Fibroblast of pulmonary artery (primary cell): ENCODE results near the gene INTU.

Experiments
- DNase-seq: peaks from one replicate; pipeline ENCODE4 v3.0.0-alpha.2; 2010; ENCODE audit warnings: low read depth
- H3K4me3 ChIP-seq: replicated peaks from 2 replicates; pipeline ENCODE4 v1.5.1; 2011; ENCODE audit warnings: low read depth, mild to moderate bottlenecking, control low read depth, low read length, moderate library complexity
- TF ChIP-seq, protein P1 (sequence below): IDR thresholded peaks from 2 replicates; pipeline ENCODE4 v1.5.1; 2011; ENCODE audit warnings: mild to moderate bottlenecking, control low read depth, low read length, inconsistent platforms; ENCODE audit errors: missing control alignments

Gene INTU

GRCh38 chr4:127737295-127737694 is 104.5 kb downstream of the INTU start:
- no peak overlapping the region for H3K4me3 ChIP-seq
- TF ChIP-seq, protein P1, sequence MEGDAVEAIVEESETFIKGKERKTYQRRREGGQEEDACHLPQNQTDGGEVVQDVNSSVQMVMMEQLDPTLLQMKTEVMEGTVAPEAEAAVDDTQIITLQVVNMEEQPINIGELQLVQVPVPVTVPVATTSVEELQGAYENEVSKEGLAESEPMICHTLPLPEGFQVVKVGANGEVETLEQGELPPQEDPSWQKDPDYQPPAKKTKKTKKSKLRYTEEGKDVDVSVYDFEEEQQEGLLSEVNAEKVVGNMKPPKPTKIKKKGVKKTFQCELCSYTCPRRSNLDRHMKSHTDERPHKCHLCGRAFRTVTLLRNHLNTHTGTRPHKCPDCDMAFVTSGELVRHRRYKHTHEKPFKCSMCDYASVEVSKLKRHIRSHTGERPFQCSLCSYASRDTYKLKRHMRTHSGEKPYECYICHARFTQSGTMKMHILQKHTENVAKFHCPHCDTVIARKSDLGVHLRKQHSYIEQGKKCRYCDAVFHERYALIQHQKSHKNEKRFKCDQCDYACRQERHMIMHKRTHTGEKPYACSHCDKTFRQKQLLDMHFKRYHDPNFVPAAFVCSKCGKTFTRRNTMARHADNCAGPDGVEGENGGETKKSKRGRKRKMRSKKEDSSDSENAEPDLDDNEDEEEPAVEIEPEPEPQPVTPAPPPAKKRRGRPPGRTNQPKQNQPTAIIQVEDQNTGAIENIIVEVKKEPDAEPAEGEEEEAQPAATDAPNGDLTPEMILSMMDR = no peak
- no peak for DNase-seq

DNA sequence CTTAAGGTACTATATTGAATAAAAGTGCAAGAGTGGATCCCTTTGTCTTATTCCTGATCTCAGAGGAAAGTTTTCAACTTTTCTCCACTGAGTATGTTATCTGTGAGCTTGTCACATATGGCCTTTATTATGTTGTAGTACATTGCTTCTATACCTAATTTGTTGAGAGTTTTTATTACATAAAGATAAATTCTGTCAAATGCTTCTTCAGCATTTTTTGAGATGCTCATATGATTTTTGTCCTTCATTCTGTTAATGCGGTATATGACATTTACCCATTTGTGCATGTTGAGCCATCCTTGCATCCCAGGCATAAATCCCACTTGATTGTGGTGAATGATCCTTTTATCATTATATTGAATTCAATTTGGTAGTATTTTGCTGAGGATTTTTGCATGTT is 108.5 kb downstream of the INTU start:
- DNase-seq = no peak
- TF ChIP-seq, protein P1 = no peak
- no peak overlapping the region for H3K4me3 ChIP-seq

DNA sequence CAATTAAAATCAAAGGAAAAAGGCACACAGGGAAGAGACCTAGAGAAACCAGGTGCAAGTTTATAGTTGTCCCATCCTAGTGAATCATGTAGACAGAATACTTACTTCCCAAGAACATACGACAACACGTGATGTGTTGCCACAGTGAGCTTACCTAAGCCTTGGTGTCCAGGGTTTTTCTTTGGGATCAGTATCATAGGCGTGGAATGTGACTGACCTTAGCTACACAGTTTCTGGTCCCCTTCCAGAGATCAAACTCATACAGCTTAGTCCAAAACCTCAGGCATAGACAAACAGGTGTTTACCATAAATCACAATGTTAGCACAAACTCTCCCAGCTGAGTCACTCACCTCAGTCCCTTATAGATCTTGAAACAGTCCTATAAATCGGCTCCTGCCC is 115.1 kb downstream of the INTU start:
- TF ChIP-seq, protein P1 = no peak
- H3K4me3 ChIP-seq = no peak overlapping the region
- DNase-seq = no peak

GRCh38 chr4:127748957-127749356 is 116.2 kb downstream of the INTU start:
- H3K4me3 ChIP-seq = no peak overlapping the region
- DNase-seq = no peak
- TF ChIP-seq, protein P1 = no peak

GRCh38 chr4:127756906-127757305 is 124.1 kb downstream of the INTU start:
- no peak for DNase-seq
- H3K4me3 ChIP-seq = no peak overlapping the region
- TF ChIP-seq, protein P1 = no peak

- DNase-seq = no peak
- TF ChIP-seq, protein P1 = no peak
Observed at GRCh38 chr4:127759228-127759820, 126.6 kb downstream of the INTU start.

GRCh38 chr4:127759893-127760292 is 127.1 kb downstream of the INTU start:
- no peak for DNase-seq
- TF ChIP-seq, protein P1 = no peak
- no peak overlapping the region for H3K4me3 ChIP-seq

More at GRCh38 chr4:127759228-127759820, 126.6 kb downstream of the INTU start:
- no peak overlapping the region for H3K4me3 ChIP-seq
